ENCODE results near the gene BCL7B.
A peak's percentile ranks its signal among the peaks of the same experiment; 100 is the strongest.
"Not testable (repeated sequence)": the region's sequence is repeated elsewhere in the genome, so short reads cannot be mapped to it uniquely, and the experiment has no call there.

Gene BCL7B

DNA sequence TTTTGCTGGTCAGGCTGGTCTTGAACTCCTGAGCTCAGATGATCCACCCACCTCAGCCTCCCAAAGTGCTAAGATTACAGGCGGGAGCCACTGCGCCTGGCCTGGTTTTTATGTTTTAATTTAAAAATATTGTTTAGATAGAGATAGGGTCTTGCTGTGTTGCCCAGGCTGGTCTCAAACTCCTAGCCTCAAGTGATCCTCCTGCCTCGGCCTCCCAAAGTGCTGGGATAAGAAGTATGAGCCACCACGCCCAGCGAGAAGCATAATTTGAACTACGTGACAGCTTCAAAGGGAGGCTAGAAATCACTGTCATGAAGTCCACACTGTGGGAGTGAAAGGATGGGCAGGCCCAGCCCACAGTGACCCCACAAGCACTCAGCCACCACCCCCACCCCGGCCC lies 21.6 kb downstream of the BCL7B start:
- DNase-seq (ENCODE audit: low read depth in 2 of 2): not testable (repeated sequence)

DNA sequence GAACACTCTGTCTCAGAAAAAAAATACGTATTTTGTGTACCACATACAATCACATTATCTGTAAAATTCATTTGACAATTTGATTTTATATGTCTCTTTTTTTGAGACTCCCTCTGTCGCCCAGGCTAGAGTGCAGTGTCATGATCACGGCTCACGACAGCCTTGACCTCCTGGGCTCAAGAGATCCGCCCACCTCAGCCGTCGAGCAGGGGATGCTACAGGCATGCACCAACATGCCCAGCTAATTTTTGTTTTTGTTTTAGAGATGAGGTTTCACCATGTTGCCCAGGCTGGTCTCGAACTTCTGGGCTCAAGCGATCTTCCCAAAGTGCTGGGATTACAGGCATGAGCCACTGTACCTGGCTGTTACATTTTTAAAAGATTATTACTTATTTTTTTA lies 23.7 kb downstream of the BCL7B start:
- no peak for DNase-seq (ENCODE audit: low read depth in 2 of 2)

DNA sequence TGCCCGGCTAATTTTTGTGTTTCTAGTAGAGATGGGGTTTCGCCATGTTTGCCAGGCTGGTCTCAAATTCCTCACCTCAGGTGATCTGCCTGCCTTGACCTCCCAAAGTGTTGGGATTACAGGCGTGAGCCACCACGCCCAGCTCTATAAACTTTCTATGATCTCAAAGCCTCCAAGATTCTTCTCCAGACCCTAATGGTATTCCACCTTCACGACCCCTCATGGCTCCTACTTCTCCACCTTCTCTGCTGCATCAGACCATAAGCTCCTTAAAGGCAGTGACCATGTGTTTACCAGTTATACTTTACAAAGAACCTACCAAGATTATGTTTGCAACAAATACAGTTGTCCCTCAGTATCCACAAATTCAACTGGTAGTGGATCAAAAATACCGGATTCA lies 25.3 kb downstream of the BCL7B start:
- DNase-seq (ENCODE audit: low read depth in 2 of 2): no peak

DNA sequence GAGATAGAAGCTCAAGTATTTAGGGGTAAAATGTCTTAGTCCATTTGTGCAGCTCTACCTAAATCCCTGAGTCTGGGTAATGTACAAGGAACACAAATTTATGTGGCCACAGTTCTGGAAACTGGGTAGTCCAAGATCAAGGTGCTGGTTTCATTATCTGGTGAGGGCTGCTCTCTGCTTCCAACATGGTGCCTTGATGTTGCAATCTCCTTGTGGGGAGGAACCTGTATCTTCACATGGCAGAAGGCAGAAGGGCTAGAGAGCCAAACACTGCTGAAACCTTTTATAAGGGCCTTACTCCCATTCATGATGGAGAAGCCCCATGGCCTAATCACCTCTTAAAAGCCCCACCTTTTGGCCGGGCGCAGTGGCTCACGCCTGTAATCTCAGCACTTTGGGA lies 26.7 kb downstream of the BCL7B start:
- no peak for DNase-seq (ENCODE audit: low read depth in 2 of 2)

DNA sequence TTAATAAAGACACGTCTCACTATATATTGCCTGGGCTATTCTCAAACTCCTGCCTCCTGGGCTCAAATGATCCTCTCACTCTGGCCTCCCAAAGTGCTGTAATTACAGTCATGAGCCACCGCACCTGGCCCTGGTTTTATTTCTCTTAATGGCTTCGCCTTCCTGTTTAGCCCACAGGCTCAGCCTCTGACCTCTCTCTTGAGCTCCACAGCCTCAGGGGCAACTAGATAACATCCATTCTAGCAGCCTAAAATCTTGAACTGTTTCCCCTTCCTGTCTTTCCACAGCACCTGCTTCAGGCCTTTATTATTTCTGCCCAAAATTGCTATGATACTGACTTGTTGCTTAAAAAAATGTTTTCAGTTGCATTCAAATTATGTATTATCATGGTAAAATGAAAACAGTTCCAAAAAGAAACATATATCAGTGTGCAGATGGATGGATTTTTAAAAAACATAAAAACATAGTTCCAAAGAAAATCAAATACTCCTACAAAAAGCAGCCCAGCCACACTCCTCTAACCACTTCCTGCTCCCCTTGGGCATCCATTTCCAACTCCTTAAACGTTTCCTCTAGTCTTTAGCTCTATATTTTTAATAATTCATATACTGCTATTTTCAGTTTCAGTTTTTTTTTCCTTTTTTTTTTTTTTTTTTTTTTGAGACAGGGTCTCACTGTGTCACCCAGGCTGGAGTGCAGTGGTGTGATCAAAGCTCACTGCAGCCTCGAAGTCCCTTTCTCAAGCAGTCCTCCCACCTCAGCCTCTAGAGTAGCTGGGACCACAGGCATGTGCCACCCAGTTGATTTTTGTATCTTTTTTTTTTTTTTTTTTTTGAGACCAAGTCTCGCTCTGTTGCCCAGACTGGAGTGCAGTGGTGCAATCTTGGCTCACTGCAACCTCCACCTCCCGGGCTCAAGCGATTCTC lies 30.3 kb downstream of the BCL7B start:
- no peak for DNase-seq (ENCODE audit: low read depth in 2 of 2)

DNA sequence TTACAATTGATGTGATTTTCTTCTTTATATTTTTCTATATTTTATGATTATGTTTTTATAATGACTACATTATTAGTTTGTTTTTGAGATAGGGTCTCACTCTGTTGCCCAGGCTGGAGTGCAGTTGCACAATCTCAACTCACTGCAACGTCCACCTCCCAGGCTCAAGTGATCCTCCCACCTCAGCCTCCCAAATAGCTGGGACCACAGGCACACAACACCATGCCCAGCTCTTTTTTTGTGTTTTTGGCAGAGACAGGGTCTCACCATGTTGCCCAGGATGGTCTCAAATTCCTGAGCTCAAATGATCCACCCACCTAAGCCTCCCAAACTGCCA lies 31.4 kb downstream of the BCL7B start:
- DNase-seq (ENCODE audit: low read depth in 2 of 2): not testable (repeated sequence)

DNA sequence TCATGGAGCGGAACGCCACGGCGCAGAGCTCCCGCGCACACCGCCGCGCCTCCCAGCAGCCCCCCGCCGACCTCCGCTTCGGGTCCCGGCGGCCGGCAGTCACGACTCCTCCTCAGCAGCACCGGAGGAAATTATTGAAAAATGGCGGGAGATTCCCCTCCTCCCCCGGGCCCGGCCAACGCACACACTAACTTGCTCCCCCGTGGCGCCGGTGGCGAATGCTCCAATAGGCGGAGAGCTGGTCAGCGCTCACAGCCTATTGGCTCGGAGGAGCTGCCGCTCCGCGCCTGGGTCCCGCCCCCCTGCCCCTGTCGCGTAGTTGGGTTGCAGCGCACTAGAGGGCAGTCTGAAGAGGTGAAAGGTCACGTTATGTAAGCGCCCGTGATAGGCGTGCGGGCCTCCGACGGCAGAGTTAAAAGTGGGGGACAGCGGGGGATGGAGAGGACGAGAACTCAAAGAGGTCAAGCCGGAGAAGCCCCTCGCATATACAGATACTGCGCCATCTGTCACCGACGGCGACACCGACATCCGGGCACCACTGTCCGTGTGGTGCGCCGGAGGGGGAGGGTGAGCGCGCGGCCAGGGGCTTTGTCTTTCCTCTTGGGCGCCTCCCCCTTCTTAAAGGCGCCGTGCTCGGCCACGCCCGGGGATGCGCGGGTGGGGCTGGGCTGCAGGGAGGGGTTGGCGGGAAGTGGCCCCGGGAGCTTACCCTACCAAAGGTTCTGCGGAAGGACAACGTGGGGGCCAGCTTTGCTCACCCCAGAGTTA lies 35.2 kb downstream of the BCL7B start, which contains the start of gene BAZ1B:
BAZ1B (minus strand) TSS at position 189 of the 768 bp plus-strand sequence. CDS start 360 bp downstream, outside the sequence.
- DNase-seq (ENCODE audit: low read depth in 2 of 2): peak; percentile 87 to 88

DNA sequence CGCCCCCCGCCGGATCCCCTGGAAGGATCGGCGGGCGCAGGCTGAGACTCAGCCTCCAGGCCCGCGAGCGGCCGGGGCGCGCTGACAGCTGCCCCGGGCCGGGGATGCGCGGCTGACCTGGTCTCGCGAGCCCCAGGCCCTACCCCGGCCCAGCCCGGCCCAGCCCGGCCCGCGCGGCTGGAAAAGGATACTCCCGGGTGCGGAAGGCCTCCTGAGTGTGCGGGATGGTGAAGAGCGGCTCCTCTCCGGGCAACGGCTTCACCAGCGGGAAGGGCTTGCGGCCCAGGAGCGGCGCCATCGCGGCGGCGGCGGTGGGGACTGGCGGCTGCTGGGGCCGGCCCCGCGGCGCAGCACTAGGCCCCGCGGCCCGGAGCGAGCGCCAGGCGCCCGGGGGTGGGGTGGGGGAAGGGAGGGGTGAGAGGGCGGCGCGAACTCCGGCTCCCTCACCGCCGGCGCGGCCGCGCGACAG lies 35.8 kb downstream of the BCL7B start:
- DNase-seq (ENCODE audit: low read depth in 2 of 2): no peak

DNA sequence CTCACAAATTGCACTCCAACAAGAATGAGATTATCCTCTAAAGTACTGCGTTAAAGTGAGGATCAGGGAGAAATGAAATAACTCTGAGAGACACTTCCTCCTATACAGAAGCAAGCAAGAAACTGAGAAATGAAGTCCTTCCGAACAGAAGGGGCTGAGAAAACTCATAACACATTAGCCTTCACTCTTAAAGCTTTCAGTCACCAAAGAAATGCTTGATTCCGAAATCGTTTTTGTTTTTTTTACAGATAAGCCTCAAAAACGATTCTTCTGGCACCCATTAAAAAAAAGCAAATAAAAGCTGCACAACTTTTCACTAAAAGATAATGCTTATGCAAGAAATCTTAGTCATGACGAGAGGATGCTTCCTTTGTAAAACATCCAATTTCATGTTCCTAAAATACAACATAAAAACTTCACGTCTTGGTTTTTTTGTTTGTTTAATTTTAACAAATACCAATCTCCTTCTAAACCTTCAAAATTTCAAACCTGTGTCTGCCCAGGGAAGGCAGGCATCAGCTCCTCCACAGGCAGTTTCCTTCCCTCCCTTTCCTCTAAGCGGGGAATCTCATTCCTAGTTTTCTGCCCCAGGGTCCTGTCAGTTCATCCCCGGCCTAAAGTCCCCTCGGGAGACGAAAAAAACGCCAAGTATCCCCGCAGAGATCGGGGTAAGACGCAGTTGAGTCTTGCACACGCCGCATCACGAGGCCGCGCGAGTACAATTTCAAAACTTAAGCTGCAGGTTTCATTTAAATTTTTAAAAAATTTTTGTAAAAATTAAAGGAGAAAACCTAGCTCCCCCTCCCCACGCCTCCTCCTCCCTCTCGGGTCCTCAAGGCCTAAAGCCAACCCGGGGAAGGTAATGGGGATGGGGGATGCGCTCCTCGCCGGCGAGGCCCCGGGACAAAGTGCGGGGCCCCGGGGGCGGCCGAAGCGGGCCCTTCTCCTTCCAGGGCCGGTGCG lies 36.5 kb downstream of the BCL7B start:
- no peak for DNase-seq (ENCODE audit: low read depth in 2 of 2)

DNA sequence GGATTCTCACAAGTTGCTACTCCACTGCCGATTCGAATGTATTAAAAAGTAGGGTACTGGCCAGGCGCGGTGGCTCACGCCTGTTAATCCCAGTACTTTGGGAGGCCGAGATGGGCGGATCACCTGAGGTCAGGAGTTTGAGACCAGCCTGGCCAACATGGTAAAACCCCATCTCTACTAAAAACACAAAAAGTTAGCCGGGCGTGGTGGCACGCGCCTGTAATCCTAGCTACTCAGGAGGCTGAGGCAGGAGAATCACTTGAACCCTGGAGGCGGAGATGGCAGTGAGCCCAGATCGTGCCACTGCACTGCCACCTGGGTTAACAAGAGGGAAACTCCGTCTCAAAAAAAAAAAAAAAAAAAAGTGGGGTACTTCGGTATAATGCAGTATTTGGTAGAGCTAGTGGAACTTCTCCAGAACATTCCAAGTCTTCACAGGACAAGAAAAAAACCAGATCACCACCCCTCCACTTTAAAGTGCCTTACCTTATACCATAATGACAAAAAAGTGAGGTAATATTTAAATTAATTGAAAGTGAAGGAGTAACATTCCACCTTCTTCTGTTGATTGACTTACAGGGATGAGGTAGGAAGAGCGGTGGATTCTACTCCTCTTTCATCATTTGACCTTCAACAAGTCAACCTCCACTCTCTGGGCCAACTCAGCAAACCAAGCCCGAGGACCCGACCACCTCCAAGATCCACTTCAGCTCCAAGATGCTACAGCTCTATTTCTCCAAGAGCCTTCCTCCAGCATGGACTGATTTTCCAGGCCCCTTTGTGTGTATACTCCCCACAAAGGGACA lies 37.4 kb downstream of the BCL7B start:
- DNase-seq (ENCODE audit: low read depth in 2 of 2): no peak

DNA sequence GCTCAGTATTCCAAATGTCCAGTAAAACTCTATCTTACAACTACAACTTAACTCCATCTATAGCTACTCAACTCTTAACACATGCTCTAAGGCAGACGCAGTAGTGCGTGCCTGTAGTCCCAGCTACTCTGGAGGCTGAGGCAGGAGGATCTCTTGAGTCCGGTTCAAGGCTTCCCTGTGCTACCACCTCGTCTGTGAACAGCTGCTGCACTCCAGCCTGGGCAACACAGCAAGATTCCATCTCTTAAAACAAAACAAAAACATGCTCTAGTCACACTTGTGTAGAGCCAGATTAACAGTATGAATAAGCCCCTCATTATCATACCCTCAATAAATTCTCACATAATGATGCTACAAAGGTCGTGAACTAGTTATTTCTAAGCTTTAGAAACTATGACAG lies 39.0 kb downstream of the BCL7B start:
- DNase-seq (ENCODE audit: low read depth in 2 of 2): no peak

DNA sequence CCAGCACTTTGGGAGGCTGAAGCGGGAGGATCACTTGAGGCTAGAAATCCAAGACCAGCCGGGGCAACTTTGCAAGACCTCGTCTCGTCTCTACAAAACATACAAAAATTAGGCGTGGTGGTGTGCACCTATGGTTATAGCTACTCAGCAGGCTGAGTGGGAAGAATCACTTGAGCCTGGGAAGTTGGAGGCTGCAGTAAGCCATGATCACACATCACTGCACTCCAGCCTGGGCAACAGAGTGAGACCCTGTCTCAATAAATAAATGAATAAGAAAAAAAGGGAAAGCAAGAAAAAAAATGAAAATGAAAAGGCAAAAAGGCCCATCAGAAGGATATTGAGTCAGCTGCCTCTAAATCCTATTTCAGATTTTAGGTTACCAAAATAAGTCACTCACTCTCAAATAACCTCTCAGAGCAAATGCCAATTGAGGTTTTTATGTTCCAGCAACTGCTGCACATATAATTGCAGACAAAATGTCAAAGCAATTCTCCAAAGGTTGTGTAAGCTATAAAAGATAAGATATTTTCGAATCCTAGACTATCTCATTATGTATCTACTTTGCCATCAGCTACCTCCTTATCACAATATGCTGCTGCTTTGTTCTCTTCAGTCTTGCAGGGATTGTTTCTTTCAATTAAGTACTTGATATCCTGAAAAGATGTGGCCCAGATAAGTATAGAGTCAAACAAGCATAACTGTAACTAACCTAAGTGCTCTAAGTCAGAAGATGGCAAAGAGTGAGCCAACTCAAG lies 40.1 kb downstream of the BCL7B start:
- no peak for DNase-seq (ENCODE audit: low read depth in 2 of 2)

DNA sequence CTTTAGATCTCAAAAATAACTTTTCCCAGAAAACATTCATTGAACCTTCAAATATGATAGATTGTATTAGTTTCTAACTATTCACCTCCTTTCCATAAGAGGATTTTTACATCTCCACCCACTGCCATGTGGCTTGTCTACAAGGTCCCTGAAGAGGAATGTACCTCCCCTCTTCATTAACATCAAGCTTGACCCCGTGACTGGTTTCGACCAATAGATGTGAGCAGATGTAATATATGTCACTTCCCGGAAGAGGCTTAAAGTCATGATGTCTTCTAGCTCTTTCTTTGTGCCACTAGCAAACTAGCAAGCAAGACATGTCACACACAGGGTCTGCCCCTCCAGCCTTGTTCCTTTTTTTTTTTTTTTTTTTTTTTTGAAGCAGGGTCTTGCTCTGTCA lies 42.3 kb downstream of the BCL7B start:
- DNase-seq (ENCODE audit: low read depth in 2 of 2): no peak

DNA sequence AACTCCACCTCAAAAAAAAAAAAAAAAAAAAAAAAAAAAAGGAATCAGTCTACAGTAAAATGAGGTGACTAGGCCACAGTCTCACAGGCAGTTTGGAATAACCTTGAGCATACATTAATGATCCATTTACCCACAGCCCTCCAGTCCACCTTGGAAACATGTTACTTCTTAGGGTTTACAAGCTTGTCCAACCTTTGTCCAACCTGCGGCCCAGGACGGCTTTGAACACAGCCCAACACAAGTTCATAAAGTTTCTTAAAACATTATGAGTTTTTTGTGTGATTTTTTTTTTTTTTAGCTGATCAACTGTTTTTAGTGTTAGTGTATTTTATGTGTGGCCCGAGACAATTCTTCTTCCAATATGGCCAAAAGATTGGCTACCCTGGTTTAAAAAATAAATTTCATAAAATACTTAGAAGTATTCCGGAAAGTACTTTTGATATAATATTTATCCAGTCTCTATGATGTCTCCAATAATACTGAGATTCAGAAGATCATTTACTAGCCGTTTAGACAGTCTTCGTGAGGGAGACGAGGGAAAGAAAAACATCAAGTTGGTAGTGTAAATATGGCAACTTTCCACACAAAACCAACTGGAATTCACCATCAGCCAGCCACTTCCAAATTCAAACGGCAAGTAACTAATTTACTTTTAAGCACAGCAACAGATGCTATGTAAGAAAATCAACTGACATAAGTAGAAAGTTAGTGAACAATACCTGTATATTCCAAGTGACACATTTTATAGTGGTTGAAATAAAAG lies 45.3 kb downstream of the BCL7B start:
- no peak for DNase-seq (ENCODE audit: low read depth in 2 of 2)

DNA sequence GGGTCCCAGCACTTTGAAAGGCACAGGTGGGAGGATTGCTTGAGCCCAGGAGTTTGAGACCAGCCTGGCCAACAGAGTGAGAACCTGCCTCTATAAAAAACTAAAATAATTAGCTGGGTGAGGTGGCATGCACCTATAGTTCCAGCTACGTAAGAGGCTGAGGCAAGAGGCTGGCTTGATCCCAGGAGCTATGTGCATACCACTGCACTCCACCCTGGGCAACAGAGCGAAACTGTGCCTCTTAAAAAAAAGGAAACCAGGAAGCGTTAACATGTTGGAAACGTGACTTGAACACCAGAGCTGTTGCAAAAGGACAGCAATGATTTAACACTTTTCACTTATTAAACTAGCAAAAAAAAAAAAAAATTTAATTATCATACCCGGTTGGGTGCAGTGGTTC lies 48.0 kb downstream of the BCL7B start:
- no peak for DNase-seq (ENCODE audit: low read depth in 2 of 2)

DNA sequence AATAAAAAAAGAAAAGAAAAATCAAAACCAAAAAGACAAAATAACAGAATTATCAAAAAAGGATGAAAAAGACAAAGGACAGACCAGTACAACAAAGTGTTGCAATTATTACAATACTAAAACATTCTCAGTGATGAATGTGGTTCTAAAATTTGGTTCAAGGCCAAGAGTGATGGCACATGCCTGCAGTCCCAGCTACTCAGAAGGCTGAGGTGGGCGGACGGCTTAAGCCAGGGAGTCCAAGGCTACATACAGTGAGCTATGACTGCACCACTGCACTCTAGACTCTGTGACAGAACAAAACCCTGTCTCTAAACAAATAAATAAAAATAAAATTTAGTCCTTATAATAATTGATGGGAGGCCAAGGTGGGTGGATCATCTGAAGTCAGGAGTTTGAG lies 49.9 kb downstream of the BCL7B start:
- no peak for DNase-seq (ENCODE audit: low read depth in 2 of 2)

DNA sequence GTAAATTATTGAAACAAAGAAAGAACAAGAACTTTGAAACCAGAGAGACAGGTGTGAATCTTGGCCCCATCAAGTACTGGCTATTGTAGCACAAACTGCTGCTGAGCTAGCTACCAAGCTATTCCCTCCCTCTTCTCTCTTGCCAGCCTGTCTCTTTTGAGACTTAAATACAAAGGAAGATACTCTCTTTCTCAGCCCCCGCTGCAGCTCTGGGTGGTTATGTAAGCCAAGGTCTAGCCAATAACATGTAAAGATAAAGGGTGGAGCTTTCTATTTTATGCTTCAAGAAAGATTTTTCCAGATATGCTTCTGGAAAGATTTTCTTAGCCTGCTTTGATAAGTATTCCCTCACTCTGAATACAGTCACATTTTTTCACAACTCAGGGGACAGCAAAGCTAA lies 52.6 kb downstream of the BCL7B start:
- DNase-seq (ENCODE audit: low read depth in 2 of 2): no peak

DNA sequence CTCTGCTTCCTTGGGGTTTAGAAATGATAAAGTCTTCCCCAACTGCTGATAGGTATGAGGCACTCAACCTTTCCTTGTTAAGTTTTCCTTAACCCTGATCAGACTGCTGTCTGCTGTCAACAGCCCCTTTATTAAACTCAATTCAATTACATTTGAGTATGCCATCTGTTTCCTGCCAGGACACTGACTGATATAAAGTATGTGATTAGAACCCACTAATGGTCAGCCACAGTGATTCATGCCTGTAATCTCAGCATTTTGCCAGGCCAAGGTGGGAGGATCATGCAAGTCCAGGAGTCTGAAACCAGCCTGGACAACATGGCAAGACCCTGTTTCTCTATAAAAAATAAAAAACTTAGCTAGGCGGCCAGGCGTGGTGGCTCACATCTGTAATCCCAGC lies 53.5 kb downstream of the BCL7B start:
- DNase-seq (ENCODE audit: low read depth in 2 of 2): no peak

DNA sequence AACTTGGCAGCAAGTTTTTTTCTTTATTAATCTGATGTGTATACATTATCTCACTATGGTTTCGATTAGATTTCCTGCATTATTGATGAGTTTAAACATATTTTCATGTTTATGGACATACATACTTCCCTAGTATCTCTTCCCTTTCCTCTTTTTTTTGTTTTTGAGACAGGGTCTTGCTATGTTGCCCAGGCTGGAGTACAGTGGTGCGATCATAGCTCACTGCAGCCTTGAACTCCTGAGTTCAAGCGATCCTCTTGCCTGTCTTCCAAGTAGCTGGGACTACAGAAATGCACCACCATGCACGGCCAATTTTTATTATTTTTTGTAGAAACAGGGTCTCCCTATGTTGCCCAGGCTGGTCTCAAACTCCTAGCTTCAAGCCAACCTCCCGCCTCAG lies 54.3 kb downstream of the BCL7B start:
- no peak for DNase-seq (ENCODE audit: low read depth in 2 of 2)

All from stimulated activated CD8-positive, alpha-beta memory T cell treated with anti-CD3 and anti-CD28 coated beads, Interleukin-7, amount 100 ng/mL, for 1 hour (primary cell).